Liver (tissue), 9 donors: ENCODE measurements around the gene ZBTB26. TPM values are rescaled to one million over a fixed set of nuclear protein-coding genes. Genes with fewer than 3 reads are reported as not detected.
"Not testable (repeated sequence)": the region's sequence is repeated elsewhere in the genome, so short reads cannot be mapped to it uniquely, and the experiment has no call there.

Experiments used
- DNase-seq: peaks from one replicate; pipeline ENCODE4 v3.0.0-alpha.2; 2017; ENCODE audit warnings: low spot score
- H3K27ac ChIP-seq, 2 donors: one replicate each; pipeline ENCODE4 v1.7.0; 2013; ENCODE audit warnings: inconsistent platforms in 2 of 2, low read length in 2 of 2, control low read depth in 1 of 2, low read depth in 1 of 2, mild to moderate bottlenecking in 1 of 2
- H3K27me3 ChIP-seq, 4 donors: one replicate each; pipeline versions ENCODE4 v1.6.1 to v1.7.0; 2013; ENCODE audit warnings: low read length in 3 of 4, inconsistent platforms in 1 of 4, mild to moderate bottlenecking in 1 of 4, moderate library complexity in 1 of 4; ENCODE audit not compliant: control insufficient read depth in 4 of 4, insufficient read depth in 4 of 4
- H3K36me3 ChIP-seq, 4 donors: one replicate each; pipeline versions ENCODE4 v1.6.1 to v1.7.0; 2013; ENCODE audit warnings: low read length in 3 of 4, mild to moderate bottlenecking in 3 of 4, low read depth in 1 of 4, moderate library complexity in 1 of 4; ENCODE audit not compliant: control insufficient read depth in 4 of 4, insufficient read depth in 3 of 4
- H3K4me1 ChIP-seq, 4 donors: one replicate each; pipeline versions ENCODE4 v1.6.1 to v1.7.0; 2013; ENCODE audit warnings: low read length in 3 of 4, mild to moderate bottlenecking in 3 of 4, moderate library complexity in 1 of 4; ENCODE audit not compliant: control insufficient read depth in 4 of 4, insufficient read depth in 4 of 4
- H3K4me3 ChIP-seq, 3 donors: one replicate each; pipeline versions ENCODE4 v1.6.1 to v1.7.0; 2013; ENCODE audit warnings: low read length in 3 of 3, control low read depth in 1 of 3, low read depth in 1 of 3, mild to moderate bottlenecking in 1 of 3
- H3K9ac ChIP-seq, 2 donors: one replicate each; pipeline ENCODE4 v1.7.0; 2013; ENCODE audit warnings: low read length in 2 of 2, mild to moderate bottlenecking in 2 of 2, moderate library complexity in 2 of 2, control low read depth in 1 of 2, low read depth in 1 of 2
- H3K9me3 ChIP-seq, 4 donors: one replicate each; pipeline versions ENCODE4 v1.6.1 to v1.7.0; 2013; ENCODE audit warnings: low read length in 3 of 4; ENCODE audit not compliant: control insufficient read depth in 4 of 4
- ATF3 ChIP-seq: IDR thresholded peaks from 2 replicates; pipeline ENCODE4 v1.6.1; 2016; ENCODE audit warnings: antibody characterized with exemption
- CTCF ChIP-seq: fragments of 150-350 bp; IDR thresholded peaks from 2 replicates; pipeline ENCODE4 v1.5.1; 2017; ENCODE audit warnings: improper control_type of control experiment, low read depth, low read length; ENCODE audit not compliant: missing input control
- EGR1 ChIP-seq, 2 donors: IDR thresholded peaks; 2 replicates each; pipeline ENCODE4 v1.6.1; 2016 to 2018; ENCODE audit warnings: antibody characterized with exemption in 2 of 2, low read depth in 2 of 2
- FOXA1 ChIP-seq: IDR thresholded peaks from 2 replicates; pipeline ENCODE4 v1.6.1; 2016; ENCODE audit warnings: antibody characterized with exemption
- FOXA2 ChIP-seq: IDR thresholded peaks from 2 replicates; pipeline ENCODE4 v1.6.1; 2016; ENCODE audit warnings: antibody characterized with exemption
- GABPA ChIP-seq, 2 donors: IDR thresholded peaks in 1 of 2; conservative IDR thresholded peaks in 1 of 2; 2 replicates each; pipeline ENCODE4 v1.6.1; 2016; ENCODE audit warnings: antibody characterized with exemption in 2 of 2, mild to moderate bottlenecking in 1 of 2, moderate library complexity in 1 of 2
- HNF4A ChIP-seq, 2 donors: conservative IDR thresholded peaks; 2 replicates each; pipeline ENCODE4 v1.6.1; 2016; ENCODE audit warnings: antibody characterized with exemption in 2 of 2, mild to moderate bottlenecking in 2 of 2
- HNF4G ChIP-seq: IDR thresholded peaks from 2 replicates; pipeline ENCODE4 v1.6.1; 2016; ENCODE audit warnings: antibody characterized with exemption
- JUND ChIP-seq, 2 donors: IDR thresholded peaks; 2 replicates each; pipeline ENCODE4 v1.6.1; 2016; ENCODE audit warnings: antibody characterized with exemption in 2 of 2
- MAX ChIP-seq: IDR thresholded peaks from 2 replicates; pipeline ENCODE4 v1.6.1; 2016; ENCODE audit warnings: antibody characterized with exemption
- NR2F2 ChIP-seq: IDR thresholded peaks from 2 replicates; pipeline ENCODE4 v1.6.1; 2016; ENCODE audit warnings: antibody characterized with exemption
- RAD21 ChIP-seq, 2 donors: IDR thresholded peaks; 2 replicates each; pipeline ENCODE4 v1.6.1; 2016; ENCODE audit warnings: antibody characterized with exemption in 2 of 2, mild to moderate bottlenecking in 2 of 2
- REST ChIP-seq: IDR thresholded peaks from 2 replicates; pipeline ENCODE4 v1.6.1; 2016; ENCODE audit warnings: antibody characterized with exemption, mild to moderate bottlenecking
- RXRA ChIP-seq, 2 donors: IDR thresholded peaks; 2 replicates each; pipeline ENCODE4 v1.6.1; 2017 to 2018; ENCODE audit warnings: antibody characterized with exemption in 2 of 2, mild to moderate bottlenecking in 1 of 2
- SP1 ChIP-seq: IDR thresholded peaks from 2 replicates; pipeline ENCODE4 v1.6.1; 2018; ENCODE audit warnings: antibody characterized with exemption, mild to moderate bottlenecking
- TAF1 ChIP-seq: conservative IDR thresholded peaks from 2 replicates; pipeline ENCODE4 v1.6.1; 2016; ENCODE audit warnings: antibody characterized with exemption, mild to moderate bottlenecking
- YY1 ChIP-seq: IDR thresholded peaks from 2 replicates; pipeline ENCODE4 v1.6.1; 2016; ENCODE audit warnings: antibody characterized with exemption, mild to moderate bottlenecking
- ZBTB33 ChIP-seq: IDR thresholded peaks from 2 replicates; pipeline ENCODE4 v1.6.1; 2016; ENCODE audit warnings: antibody characterized with exemption
- WGBS: extraction: QIAGEN DNeasy Blood & Tissue Kit; methylation state at CpG from one replicate; pipeline ENCODE4 v1.1.7; 2013; 5-methylcytosine and 5-hydroxymethylcytosine counted together
- polyA plus RNA-seq, 2 donors: library from polyadenylated mRNA; stranded (reverse) in 1 of 2; unstranded in 1 of 2; fragments of 200-250 nt in 1 of 2; fragments of >200 nt in 1 of 2; fragmentation: Nextera tagmentation in 1 of 2; extraction: Ambion mirVana in 1 of 2; gene quantifications; one replicate each; pipeline versions ENCODE4 v1.2.1 to v1.2.3, GENCODE V29; 2013 to 2015
- total RNA-seq, 2 donors: library from RNA; depleted of rRNA; stranded (reverse); fragments of >200 nt; gene quantifications; one replicate each; pipeline ENCODE4 v1.2.3, GENCODE V29; 2014
- donor health status: healthy.
- donor health status: healthy.
- donor health status: healthy.
- donor health status: healthy.
- donor health status: healthy.

ZBTB26 gene
- total and polyA plus RNA-seq, 4 donors = 0.63 to 3.3 (median 1.3) TPM

GRCh38 chr9:122912964-122913673 is 18.2 kb downstream of the ZBTB26 start, which contains the start of gene ZBTB6 (continued):
- no peak for TF ChIP-seq CTCF
- TF ChIP-seq NR2F2 = peak; percentile 61
- peak; percentile 50 to 90 for TF ChIP-seq JUND (IDR thresholded peaks at IDR 0.05)
- peak; percentile 58 to 76 for TF ChIP-seq EGR1 (IDR thresholded peaks at IDR 0.05; ENCODE audit: low read depth in 2 of 2)
- TF ChIP-seq GABPA (IDR thresholded peaks at IDR 0.05 in 1 of 2, conservative IDR thresholded peaks at IDR 0.05 in 1 of 2) = peak; percentile 86 to 98
- TF ChIP-seq MAX = peak; percentile 71
- TF ChIP-seq FOXA1 = no peak
- peak; percentile 36 for TF ChIP-seq TAF1
- peak; percentile 40 to 85 for TF ChIP-seq HNF4A (conservative IDR thresholded peaks at IDR 0.05)
- no peak for TF ChIP-seq FOXA2

- peak overlapping the region; percentile 89 to 99 (median 99) for H3K4me3 ChIP-seq
- H3K4me1 ChIP-seq = peaks cover 0 to 16% (median 12%) of the 10 kb centered on the region in 4 donors
- H3K9me3 ChIP-seq = no peaks in the 10 kb centered on the region
- TF ChIP-seq SP1 = no peak
- no peak for TF ChIP-seq YY1
- TF ChIP-seq TAF1 = no peak
- TF ChIP-seq REST = no peak
- TF ChIP-seq JUND (IDR thresholded peaks at IDR 0.05) = no peak
- TF ChIP-seq NR2F2 = no peak
- no peak for TF ChIP-seq ZBTB33
- TF ChIP-seq RXRA (IDR thresholded peaks at IDR 0.05) = no peak
- TF ChIP-seq HNF4G = no peak
- no peak for TF ChIP-seq CTCF
- TF ChIP-seq ATF3 = no peak
- no peak for TF ChIP-seq GABPA (IDR thresholded peaks at IDR 0.05 in 1 of 2, conservative IDR thresholded peaks at IDR 0.05 in 1 of 2)
- no peak for TF ChIP-seq MAX
- TF ChIP-seq EGR1 (IDR thresholded peaks at IDR 0.05; ENCODE audit: low read depth in 2 of 2) = no peak
- TF ChIP-seq FOXA1 = no peak
- TF ChIP-seq RAD21 (IDR thresholded peaks at IDR 0.05) = no peak
- TF ChIP-seq FOXA2 = no peak
- no peak for TF ChIP-seq HNF4A (conservative IDR thresholded peaks at IDR 0.05)
- no peaks in the 10 kb centered on the region for H3K27me3 ChIP-seq
- H3K9ac ChIP-seq = peak overlapping the region; percentile 75 to 85
- peak overlapping the region; percentile 75 to 79 for H3K27ac ChIP-seq
- DNase-seq = no peak
- 4% methylated on average over 9 of the region's 9 CpGs for WGBS
- H3K36me3 ChIP-seq = peaks cover 0 to 13% (median 6%) of the 10 kb centered on the region in 4 donors
Observed at GRCh38 chr9:122912671-122912963, 18.7 kb downstream of the ZBTB26 start.

GRCh38 chr9:122906122-122906521 is 25.2 kb downstream of the ZBTB26 start:
- not testable (repeated sequence) for H3K27ac ChIP-seq, H3K27me3 ChIP-seq, H3K9me3 ChIP-seq, H3K9ac ChIP-seq, H3K4me3 ChIP-seq, H3K36me3 ChIP-seq, DNase-seq
- peaks cover 4 to 19% (median 13%) of the 10 kb centered on the region in 4 donors for H3K4me1 ChIP-seq
- WGBS = 92% methylated on average over 16 of the region's 16 CpGs
